A204.1 (cell line): Measurements from ENCODE around the gene STXBP5L.
"Not testable (repeated sequence)": the region's sequence is repeated elsewhere in the genome, so short reads cannot be mapped to it uniquely, and the experiment has no call there.

ENCODE experiments used
- FAIRE-seq: peaks from 2 replicates; lab custom pipeline; 2012; peaks lifted over from hg19 to GRCh38; lab: Jason Lieb, UNC

Gene STXBP5L

GRCh38 chr3:121431726-121432517 is 523.9 kb downstream of the STXBP5L start:
- FAIRE-seq, result peak; percentile 11

DNA sequence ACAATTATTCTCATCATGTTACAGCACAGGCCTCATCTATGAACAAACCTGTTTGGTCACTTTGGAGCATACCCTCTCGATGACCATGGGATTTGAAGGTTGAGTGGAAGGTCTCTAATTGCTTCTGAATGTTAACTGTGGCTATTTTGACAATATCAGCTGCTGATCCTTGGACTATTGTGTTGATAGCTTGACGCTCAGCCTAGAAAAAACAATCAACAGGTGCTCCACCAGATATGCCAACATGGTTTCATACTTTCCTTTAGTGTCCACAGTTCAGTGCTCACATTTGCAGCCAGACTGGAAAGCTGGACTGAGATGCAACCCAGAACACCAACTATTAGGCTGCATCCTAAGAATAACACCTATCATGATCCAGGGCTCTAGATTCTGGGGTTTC is 528.1 kb downstream of the STXBP5L start:
- no peak for FAIRE-seq

- no peak for FAIRE-seq
Observed at GRCh38 chr3:121436641-121437040, 528.6 kb downstream of the STXBP5L start.

GRCh38 chr3:121443456-121443855 is 535.5 kb downstream of the STXBP5L start:
- FAIRE-seq, result no peak

- FAIRE-seq, result not testable (repeated sequence)
Observed at GRCh38 chr3:121451752-121452151, 543.7 kb downstream of the STXBP5L start.

DNA sequence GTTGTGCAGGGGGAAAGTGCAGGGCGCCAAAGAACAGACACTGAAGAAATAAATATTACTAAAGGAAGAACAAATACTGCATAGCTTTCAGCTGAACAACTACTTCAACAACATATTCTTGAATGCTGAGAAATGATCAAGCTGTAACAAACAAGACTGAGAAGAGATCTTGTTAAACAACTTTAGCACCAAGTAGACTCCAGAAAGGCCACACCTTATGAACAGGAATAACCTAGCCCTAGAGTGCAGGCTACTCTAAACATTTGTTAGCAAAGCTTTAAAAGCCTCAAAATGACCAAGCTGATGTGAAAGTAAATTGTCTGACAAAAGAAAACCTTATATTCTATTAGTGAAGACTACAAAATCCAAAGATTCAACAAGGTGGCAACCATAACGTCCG is 554.6 kb downstream of the STXBP5L start:
- no peak for FAIRE-seq

GRCh38 chr3:121463745-121464144 is 555.7 kb downstream of the STXBP5L start:
- FAIRE-seq, result peak; percentile 30

GRCh38 chr3:121467085-121467484 is 559.1 kb downstream of the STXBP5L start:
- no peak for FAIRE-seq

DNA sequence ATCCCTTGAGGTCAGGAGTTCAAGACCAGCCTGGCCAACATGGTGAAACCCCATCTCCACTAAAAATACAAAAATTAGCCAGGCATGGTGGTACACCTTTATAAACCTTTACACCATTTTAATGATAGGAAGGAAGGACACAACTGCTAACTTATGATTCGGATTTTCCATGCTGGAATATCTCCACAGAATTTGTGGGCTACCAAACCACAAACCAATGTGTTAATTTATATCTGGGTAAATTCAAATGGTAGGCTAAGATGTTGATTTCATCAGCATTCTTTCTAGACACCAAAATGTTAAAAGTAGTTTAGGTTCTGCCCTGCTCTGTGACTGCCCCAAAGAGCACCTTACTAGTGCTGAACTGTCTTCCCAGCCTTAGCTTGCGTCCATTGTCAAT is 565.0 kb downstream of the STXBP5L start:
- FAIRE-seq, result no peak
